AG10803 (cell line): ENCODE measurements around the gene UHRF1.

ENCODE experiments used
- DNase-seq: peaks from one replicate; pipeline ENCODE4 v3.0.0; 2010; ENCODE audit warnings: low read depth
- H3K4me3 ChIP-seq: 2 replicates; pipeline ENCODE4 v1.5.1; 2011; ENCODE audit warnings: mild to moderate bottlenecking, low read length, control low read depth
- TF ChIP-seq, protein P1 (sequence below): conservative IDR thresholded peaks from 2 replicates; pipeline ENCODE4 v1.5.1; 2011; ENCODE audit warnings: mild to moderate bottlenecking, low read length, control low read depth, inconsistent platforms

UHRF1 gene

DNA sequence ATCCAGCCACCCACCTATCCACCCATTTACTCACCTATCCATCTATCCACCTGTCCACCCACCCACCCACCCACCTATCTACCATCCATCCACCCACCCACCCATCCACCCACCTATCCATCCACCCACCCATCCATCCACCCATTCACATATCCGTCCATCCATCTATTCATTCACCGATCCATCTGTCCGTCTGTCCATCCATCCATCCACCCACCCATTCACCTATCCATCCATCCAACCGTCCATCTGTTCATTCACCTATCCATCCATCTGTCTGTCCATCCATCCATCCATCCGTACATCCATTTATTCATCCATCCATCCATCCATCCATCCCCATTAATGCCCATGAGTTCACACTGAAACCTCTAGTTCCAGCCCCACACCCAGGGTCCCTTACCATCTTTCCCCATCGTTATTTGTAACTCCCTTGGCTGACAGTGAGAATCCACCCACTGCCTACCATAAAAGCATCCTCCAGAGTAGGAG lies 90.9 kb downstream of the UHRF1 start:
- no peak overlapping the region for H3K4me3 ChIP-seq
- TF ChIP-seq, protein P1, sequence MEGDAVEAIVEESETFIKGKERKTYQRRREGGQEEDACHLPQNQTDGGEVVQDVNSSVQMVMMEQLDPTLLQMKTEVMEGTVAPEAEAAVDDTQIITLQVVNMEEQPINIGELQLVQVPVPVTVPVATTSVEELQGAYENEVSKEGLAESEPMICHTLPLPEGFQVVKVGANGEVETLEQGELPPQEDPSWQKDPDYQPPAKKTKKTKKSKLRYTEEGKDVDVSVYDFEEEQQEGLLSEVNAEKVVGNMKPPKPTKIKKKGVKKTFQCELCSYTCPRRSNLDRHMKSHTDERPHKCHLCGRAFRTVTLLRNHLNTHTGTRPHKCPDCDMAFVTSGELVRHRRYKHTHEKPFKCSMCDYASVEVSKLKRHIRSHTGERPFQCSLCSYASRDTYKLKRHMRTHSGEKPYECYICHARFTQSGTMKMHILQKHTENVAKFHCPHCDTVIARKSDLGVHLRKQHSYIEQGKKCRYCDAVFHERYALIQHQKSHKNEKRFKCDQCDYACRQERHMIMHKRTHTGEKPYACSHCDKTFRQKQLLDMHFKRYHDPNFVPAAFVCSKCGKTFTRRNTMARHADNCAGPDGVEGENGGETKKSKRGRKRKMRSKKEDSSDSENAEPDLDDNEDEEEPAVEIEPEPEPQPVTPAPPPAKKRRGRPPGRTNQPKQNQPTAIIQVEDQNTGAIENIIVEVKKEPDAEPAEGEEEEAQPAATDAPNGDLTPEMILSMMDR = no peak
- no peak for DNase-seq

DNA sequence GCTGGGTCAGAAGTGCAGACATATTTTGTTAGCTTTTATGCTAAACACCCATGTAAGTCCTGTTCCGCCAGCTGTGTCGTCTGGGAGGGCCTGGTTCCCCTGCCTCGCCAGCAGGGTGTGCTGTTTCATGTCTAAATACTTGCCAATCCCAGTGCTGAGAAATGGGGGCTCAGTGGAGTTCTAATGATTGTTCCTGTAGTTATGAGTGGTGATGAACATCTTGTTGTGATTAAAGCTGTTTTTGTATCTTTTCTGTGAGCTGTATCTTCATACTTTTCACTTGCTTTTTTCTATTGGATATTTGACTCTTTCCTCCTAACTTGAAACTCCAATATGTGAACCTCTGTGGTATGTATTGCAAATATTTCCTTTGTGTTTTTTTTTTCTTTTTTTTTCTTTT lies 92.3 kb downstream of the UHRF1 start:
- peak; percentile 88 for DNase-seq
- TF ChIP-seq, protein P1 = peak; percentile 89

DNA sequence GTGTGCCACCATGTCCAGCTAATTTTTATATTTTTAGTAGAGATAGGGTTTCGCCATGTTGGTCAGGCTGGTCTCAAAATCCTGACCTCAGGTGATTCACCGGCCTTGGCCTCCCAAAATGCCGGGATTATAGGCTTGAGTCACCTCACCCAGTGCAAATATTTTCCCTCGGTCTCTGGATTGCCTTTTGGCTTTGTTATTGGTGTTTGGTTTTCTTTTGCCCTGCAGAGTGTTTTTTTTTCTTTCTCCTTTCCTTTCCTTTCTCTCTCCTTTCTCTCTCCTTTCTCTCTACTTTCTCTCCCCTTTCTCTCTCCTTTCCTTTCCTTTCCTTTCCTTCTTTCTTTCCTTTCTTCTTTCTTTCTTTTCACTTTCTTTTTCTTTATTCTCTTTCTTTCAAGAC lies 92.8 kb downstream of the UHRF1 start:
- DNase-seq = peak; percentile 67
- TF ChIP-seq, protein P1 = 0 out of 2 replicates have a peak, but pooled peaks have one; percentile 1
- H3K4me3 ChIP-seq = no peak overlapping the region

More for the DNA sequence above, 92.3 kb downstream of the UHRF1 start:
- H3K4me3 ChIP-seq = no peak overlapping the region

DNA sequence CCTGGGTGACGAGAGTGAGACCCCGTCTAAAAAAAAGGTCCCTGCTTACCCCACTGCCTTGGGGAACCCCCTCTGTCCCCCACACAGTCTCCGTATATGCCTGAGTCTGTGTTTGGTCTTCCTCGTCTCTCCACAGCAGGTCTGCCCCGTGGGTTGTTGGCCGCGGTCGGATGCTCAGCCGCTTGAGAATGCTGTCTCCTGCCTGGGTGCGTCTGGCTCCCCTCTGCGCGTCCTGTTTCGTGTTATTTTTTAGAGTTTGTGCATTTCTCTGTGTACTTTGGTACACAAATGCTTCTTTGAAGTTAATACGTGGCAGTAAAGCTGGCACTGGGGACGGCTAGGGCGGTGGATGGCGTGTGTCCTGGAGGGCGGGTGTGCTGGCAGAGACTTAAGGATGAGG lies 94.5 kb downstream of the UHRF1 start:
- DNase-seq = peak; percentile 29
- TF ChIP-seq, protein P1 = no peak
- no peak overlapping the region for H3K4me3 ChIP-seq

DNA sequence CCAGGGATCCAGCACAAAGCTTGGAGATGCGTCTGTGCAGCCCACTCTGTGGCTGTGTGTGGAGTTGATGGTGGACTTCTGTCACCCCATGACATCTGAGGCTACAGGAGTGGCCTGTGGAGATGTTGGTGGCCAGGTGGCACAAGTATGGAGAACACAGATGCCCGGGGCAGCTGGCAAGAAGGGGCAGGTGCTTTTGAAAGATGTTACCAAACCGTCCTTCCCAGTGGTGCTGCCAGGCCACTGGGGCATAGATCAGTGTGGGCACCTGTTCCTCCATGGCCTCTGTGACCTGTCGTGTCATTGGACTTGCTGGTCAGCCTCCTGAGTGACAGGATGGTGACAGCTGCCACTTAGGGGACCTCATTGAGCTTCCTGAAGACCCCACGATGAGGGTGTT lies 95.8 kb downstream of the UHRF1 start:
- DNase-seq = no peak
- H3K4me3 ChIP-seq = no peak overlapping the region
- TF ChIP-seq, protein P1 = no peak

DNA sequence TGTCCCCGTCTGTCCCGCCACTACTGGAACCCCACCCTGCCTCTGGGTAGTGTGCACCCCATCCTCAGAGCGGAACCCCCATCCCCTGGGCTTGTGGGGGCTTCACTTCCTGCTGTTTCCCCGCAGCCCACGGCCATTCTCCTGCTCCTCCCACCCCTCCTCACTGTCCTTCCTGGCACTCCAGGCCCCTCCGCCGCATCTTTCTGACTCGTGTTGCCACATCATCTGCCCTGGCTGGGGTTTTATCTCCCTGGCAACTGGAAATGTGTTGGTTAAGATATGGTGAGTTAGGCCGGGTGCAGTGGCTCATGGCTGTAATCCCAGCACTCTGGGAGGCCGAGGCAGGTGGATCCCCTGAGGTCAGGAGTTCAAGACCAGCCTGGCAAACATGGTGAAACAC lies 96.9 kb downstream of the UHRF1 start:
- DNase-seq = peak; percentile 40
- H3K4me3 ChIP-seq = no peak overlapping the region
- TF ChIP-seq, protein P1 = no peak

DNA sequence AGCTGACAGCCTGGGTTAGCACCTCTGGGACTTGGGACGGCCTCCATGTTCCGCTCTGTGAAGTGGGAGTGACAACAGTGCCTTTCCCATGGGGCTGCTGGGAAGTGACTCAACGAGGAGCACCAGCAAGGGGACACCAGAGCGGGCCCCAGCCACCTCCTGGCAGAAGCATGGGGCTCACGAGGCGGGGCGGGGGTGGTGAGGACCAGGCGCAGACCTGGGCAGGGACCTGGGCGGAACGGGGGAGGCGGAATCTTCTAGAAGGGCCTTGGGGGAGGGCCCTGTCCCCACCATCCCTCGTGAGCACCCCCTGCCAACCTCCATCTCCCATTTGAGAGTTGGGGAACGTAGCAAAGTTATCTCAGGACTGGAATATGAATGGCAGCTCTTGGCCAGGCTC lies 97.5 kb downstream of the UHRF1 start:
- DNase-seq = no peak
- H3K4me3 ChIP-seq = no peak overlapping the region
- TF ChIP-seq, protein P1 = no peak
